Activated CD4-positive, alpha-beta memory T cell treated with anti-CD3 and anti-CD28 coated beads for 36 hours (primary cell): ENCODE measurements around the gene CNTNAP5. TPM values are rescaled to one million over a fixed set of nuclear protein-coding genes. Genes with fewer than 3 reads are reported as not detected.

ENCODE experiments used
- CTCF ChIA-PET: fragments of 350-600 bp; sonication (Branson Sonifier 250); formaldehyde crosslinking; loops from one replicate; lab custom pipeline; 2021; ENCODE audit warnings: antibody characterized with exemption, inconsistent platforms; lab: Charles Lee
- POLR2A ChIA-PET: fragments of 350-600 bp; sonication (Branson Sonifier 250); formaldehyde crosslinking; loops from one replicate; lab custom pipeline; 2021; ENCODE audit warnings: antibody characterized with exemption; lab: Charles Lee
- DNase-seq: peaks from one replicate; pipeline ENCODE4 v3.0.0-alpha.2; 2020
- H3K27ac Mint-ChIP-seq: one replicate; pipeline ENCODE4 v1.8.0; 2021; ENCODE audit warnings: mixed read lengths
- H3K27me3 Mint-ChIP-seq: one replicate; pipeline ENCODE4 v1.8.0; 2021; ENCODE audit warnings: mixed read lengths
- H3K36me3 Mint-ChIP-seq: one replicate; pipeline ENCODE4 v1.8.0; 2021; ENCODE audit warnings: mixed read lengths
- H3K4me1 Mint-ChIP-seq: one replicate; pipeline ENCODE4 v1.8.0; 2021; ENCODE audit warnings: low read depth, mixed read lengths
- H3K4me3 Mint-ChIP-seq: one replicate; pipeline ENCODE4 v1.8.0; 2021; ENCODE audit warnings: mild to moderate bottlenecking, mixed read lengths
- H3K9me3 Mint-ChIP-seq: one replicate; pipeline ENCODE4 v1.8.0; 2021; ENCODE audit warnings: mixed read lengths
- intact Hi-C: fragments of 100-400 bp; cut with micrococcal nuclease; formaldehyde crosslinking; loops from one replicate; pipeline ENCODE4 v1.15.1; 2023
- total RNA-seq, 2 experiments: library from RNA; stranded (reverse); gene quantifications; one replicate each; pipeline ENCODE4 v1.2.3, GENCODE V29; 2021

The CNTNAP5 gene
- total RNA-seq, 2 experiments from 2014 or later, result not detected

GRCh38 chr2:124035001-124035400 lies 9.9 kb downstream of the CNTNAP5 start:
- intact Hi-C loops, result no loop called here
- CTCF ChIA-PET, result no interaction called here
- H3K36me3 Mint-ChIP-seq, result no peaks in the 10 kb centered on the region
- no peak overlapping the region for H3K4me3 Mint-ChIP-seq
- POLR2A ChIA-PET, result no interaction called here
- H3K4me1 Mint-ChIP-seq, result no peaks in the 10 kb centered on the region
- DNase-seq, result no peak
- H3K27ac Mint-ChIP-seq, result no peak overlapping the region
- no peaks in the 10 kb centered on the region for H3K27me3 Mint-ChIP-seq
- peaks cover 14% of the 10 kb centered on the region for H3K9me3 Mint-ChIP-seq

- no peak for DNase-seq
- no peaks in the 10 kb centered on the region for H3K36me3 Mint-ChIP-seq
- intact Hi-C loops, result no loop called here
- no peak overlapping the region for H3K27ac Mint-ChIP-seq
- no peaks in the 10 kb centered on the region for H3K4me1 Mint-ChIP-seq
- ChIA-PET POLR2A (no interaction called here), CTCF (interaction anchor here (0.5 kb wide), 1 partner anchor 21 kb away, joined by 3 read pairs; no protein-coding TSS in a partner anchor)
- no peak overlapping the region for H3K4me3 Mint-ChIP-seq
- peaks cover 25% of the 10 kb centered on the region for H3K9me3 Mint-ChIP-seq
- H3K27me3 Mint-ChIP-seq, result no peaks in the 10 kb centered on the region
Observed at GRCh38 chr2:124039032-124039431, 13.9 kb downstream of the CNTNAP5 start.

GRCh38 chr2:124039762-124040291 lies 14.7 kb downstream of the CNTNAP5 start:
- ChIA-PET CTCF (no interaction called here), POLR2A (no interaction called here)
- H3K4me1 Mint-ChIP-seq, result no peaks in the 10 kb centered on the region
- no peak for DNase-seq
- intact Hi-C loops, result no loop called here
- no peak overlapping the region for H3K27ac Mint-ChIP-seq
- H3K36me3 Mint-ChIP-seq, result no peaks in the 10 kb centered on the region
- H3K27me3 Mint-ChIP-seq, result no peaks in the 10 kb centered on the region
- peaks cover 27% of the 10 kb centered on the region for H3K9me3 Mint-ChIP-seq
- no peak overlapping the region for H3K4me3 Mint-ChIP-seq

GRCh38 chr2:124045894-124046293 lies 20.8 kb downstream of the CNTNAP5 start:
- H3K27ac Mint-ChIP-seq, result no peak overlapping the region
- ChIA-PET POLR2A (no interaction called here), CTCF (no interaction called here)
- no peaks in the 10 kb centered on the region for H3K4me1 Mint-ChIP-seq
- no peak for DNase-seq
- no peaks in the 10 kb centered on the region for H3K27me3 Mint-ChIP-seq
- H3K36me3 Mint-ChIP-seq, result no peaks in the 10 kb centered on the region
- peaks cover 21% of the 10 kb centered on the region for H3K9me3 Mint-ChIP-seq
- intact Hi-C loops, result no loop called here
- no peak overlapping the region for H3K4me3 Mint-ChIP-seq

- H3K36me3 Mint-ChIP-seq, result no peaks in the 10 kb centered on the region
- intact Hi-C loops, result no loop called here
- no peak overlapping the region for H3K27ac Mint-ChIP-seq
- no peak overlapping the region for H3K4me3 Mint-ChIP-seq
- POLR2A ChIA-PET, result no interaction called here
- DNase-seq, result no peak
- no peaks in the 10 kb centered on the region for H3K4me1 Mint-ChIP-seq
- H3K9me3 Mint-ChIP-seq, result peaks cover 20% of the 10 kb centered on the region
- CTCF ChIA-PET, result no interaction called here
- H3K27me3 Mint-ChIP-seq, result no peaks in the 10 kb centered on the region
Observed at GRCh38 chr2:124046332-124046731, 21.2 kb downstream of the CNTNAP5 start.

GRCh38 chr2:124048102-124048501 lies 23.0 kb downstream of the CNTNAP5 start:
- Mint-ChIP-seq H3K27ac (no peak overlapping the region), H3K4me1 (no peaks in the 10 kb centered on the region), H3K9me3 (peaks cover 18% of the 10 kb centered on the region), H3K36me3 (no peaks in the 10 kb centered on the region), H3K4me3 (no peak overlapping the region), H3K27me3 (no peaks in the 10 kb centered on the region)
- DNase-seq, result no peak
- ChIA-PET CTCF (no interaction called here), POLR2A (no interaction called here)
- intact Hi-C loops, result no loop called here

- H3K27ac Mint-ChIP-seq, result no peak overlapping the region
- POLR2A ChIA-PET, result no interaction called here
- H3K4me1 Mint-ChIP-seq, result no peaks in the 10 kb centered on the region
- CTCF ChIA-PET, result no interaction called here
- H3K27me3 Mint-ChIP-seq, result no peaks in the 10 kb centered on the region
- no peak overlapping the region for H3K4me3 Mint-ChIP-seq
- no peak for DNase-seq
- no peaks in the 10 kb centered on the region for H3K36me3 Mint-ChIP-seq
- intact Hi-C loops, result no loop called here
- H3K9me3 Mint-ChIP-seq, result peaks cover 18% of the 10 kb centered on the region
Observed at GRCh38 chr2:124048664-124049063, 23.6 kb downstream of the CNTNAP5 start.

GRCh38 chr2:124049136-124049535 lies 24.0 kb downstream of the CNTNAP5 start:
- POLR2A ChIA-PET, result no interaction called here

GRCh38 chr2:124050833-124051497 lies 25.9 kb downstream of the CNTNAP5 start:
- H3K36me3 Mint-ChIP-seq, result no peaks in the 10 kb centered on the region
- no peak for DNase-seq
- no peaks in the 10 kb centered on the region for H3K4me1 Mint-ChIP-seq
- no peak overlapping the region for H3K4me3 Mint-ChIP-seq
- no peak overlapping the region for H3K27ac Mint-ChIP-seq
- CTCF ChIA-PET, result no interaction called here
- no peaks in the 10 kb centered on the region for H3K27me3 Mint-ChIP-seq
- intact Hi-C loops, result no loop called here
- peaks cover 10% of the 10 kb centered on the region for H3K9me3 Mint-ChIP-seq
- POLR2A ChIA-PET, result no interaction called here

More at GRCh38 chr2:124049136-124049535, 24.0 kb downstream of the CNTNAP5 start:
- Mint-ChIP-seq H3K4me1 (no peaks in the 10 kb centered on the region), H3K9me3 (peaks cover 14% of the 10 kb centered on the region), H3K27ac (no peak overlapping the region), H3K27me3 (no peaks in the 10 kb centered on the region), H3K36me3 (no peaks in the 10 kb centered on the region), H3K4me3 (no peak overlapping the region)
- intact Hi-C loops, result no loop called here
- no peak for DNase-seq
- CTCF ChIA-PET, result no interaction called here

- intact Hi-C loops, result no loop called here
- POLR2A ChIA-PET, result no interaction called here
- no peak overlapping the region for H3K27ac Mint-ChIP-seq
- DNase-seq, result no peak
- CTCF ChIA-PET, result no interaction called here
- H3K4me3 Mint-ChIP-seq, result no peak overlapping the region
- H3K9me3 Mint-ChIP-seq, result peaks cover 3% of the 10 kb centered on the region
- no peaks in the 10 kb centered on the region for H3K36me3 Mint-ChIP-seq
- no peaks in the 10 kb centered on the region for H3K4me1 Mint-ChIP-seq
- H3K27me3 Mint-ChIP-seq, result no peaks in the 10 kb centered on the region
Observed at GRCh38 chr2:124053796-124054195, 28.7 kb downstream of the CNTNAP5 start.

GRCh38 chr2:124063596-124063995 lies 38.5 kb downstream of the CNTNAP5 start:
- DNase-seq, result no peak

GRCh38 chr2:124065636-124066035 lies 40.5 kb downstream of the CNTNAP5 start:
- H3K9me3 Mint-ChIP-seq, result peaks cover 6% of the 10 kb centered on the region
- no peak overlapping the region for H3K4me3 Mint-ChIP-seq
- POLR2A ChIA-PET, result no interaction called here
- no peaks in the 10 kb centered on the region for H3K36me3 Mint-ChIP-seq
- H3K4me1 Mint-ChIP-seq, result no peaks in the 10 kb centered on the region
- CTCF ChIA-PET, result no interaction called here
- no peak overlapping the region for H3K27ac Mint-ChIP-seq
- DNase-seq, result no peak
- intact Hi-C loops, result no loop called here
- no peaks in the 10 kb centered on the region for H3K27me3 Mint-ChIP-seq

More at GRCh38 chr2:124063596-124063995, 38.5 kb downstream of the CNTNAP5 start:
- H3K9me3 Mint-ChIP-seq, result peaks cover 6% of the 10 kb centered on the region
- no peaks in the 10 kb centered on the region for H3K36me3 Mint-ChIP-seq
- intact Hi-C loops, result no loop called here
- ChIA-PET CTCF (no interaction called here), POLR2A (no interaction called here)
- H3K4me3 Mint-ChIP-seq, result no peak overlapping the region
- H3K27ac Mint-ChIP-seq, result no peak overlapping the region
- no peaks in the 10 kb centered on the region for H3K27me3 Mint-ChIP-seq
- H3K4me1 Mint-ChIP-seq, result no peaks in the 10 kb centered on the region

- intact Hi-C loops, result no loop called here
- Mint-ChIP-seq H3K27ac (no peak overlapping the region), H3K36me3 (no peaks in the 10 kb centered on the region), H3K9me3 (peaks cover 6% of the 10 kb centered on the region), H3K4me1 (no peaks in the 10 kb centered on the region), H3K27me3 (no peaks in the 10 kb centered on the region), H3K4me3 (no peak overlapping the region)
- ChIA-PET POLR2A (no interaction called here), CTCF (no interaction called here)
- DNase-seq, result no peak
Observed at GRCh38 chr2:124066776-124067175, 41.7 kb downstream of the CNTNAP5 start.
